DND-41 (cell line): Measurements from ENCODE around the gene LINGO1.

ENCODE experiments used
- ATAC-seq: fragments of 200-7000 bp; cut with Tn5 transposase; 3 replicates; pipeline ENCODE4 v1.9.1; 2021; ENCODE audit warnings: low read depth; ENCODE audit not compliant: insufficient read depth
- DNase-seq: peaks from one replicate; pipeline ENCODE4 v3.0.0-alpha.2; 2020
- H2AFZ ChIP-seq: 2 replicates; pipeline ENCODE4 v1.6.0; 2012; ENCODE audit warnings: low read depth, low read length
- H3K27ac ChIP-seq: 2 replicates; pipeline ENCODE4 v1.5.1; 2012; ENCODE audit warnings: low read length, inconsistent platforms
- H3K27me3 ChIP-seq: fragments of 200-600 bp; sonication (generic); 2 replicates; pipeline ENCODE4 v1.6.0; 2012; ENCODE audit warnings: low read length, mild to moderate bottlenecking, inconsistent platforms; ENCODE audit not compliant: insufficient read depth, poor library complexity
- H3K36me3 ChIP-seq: 2 replicates; pipeline ENCODE4 v1.5.1; 2012; ENCODE audit warnings: low read length, inconsistent platforms; ENCODE audit not compliant: insufficient read depth
- H3K4me1 ChIP-seq: 2 replicates; pipeline ENCODE4 v1.5.1; 2012; ENCODE audit warnings: mild to moderate bottlenecking, low read length; ENCODE audit not compliant: insufficient read depth
- H3K4me2 ChIP-seq: 2 replicates; pipeline ENCODE4 v1.6.0; 2012; ENCODE audit warnings: mild to moderate bottlenecking, moderate library complexity, low read length, inconsistent platforms; ENCODE audit not compliant: insufficient read depth
- H3K4me3 ChIP-seq, 2 experiments: fragments of 200-600 bp in 1 of 2; shearing (Covaris generic) in 1 of 2; 2 replicates each; pipeline ENCODE4 v1.5.1; 2012 to 2016; ENCODE audit warnings: inconsistent platforms in 2 of 2, low read length in 2 of 2, mild to moderate bottlenecking in 2 of 2, low read depth in 1 of 2, moderate library complexity in 1 of 2
- H3K79me2 ChIP-seq: 2 replicates; pipeline ENCODE4 v1.6.0; 2012; ENCODE audit warnings: low read length, inconsistent platforms; ENCODE audit not compliant: insufficient read depth
- H3K9ac ChIP-seq: 2 replicates; pipeline ENCODE4 v1.6.0; 2012; ENCODE audit warnings: low read depth, mild to moderate bottlenecking, inconsistent platforms, low read length, moderate library complexity
- H3K9me3 ChIP-seq: 2 replicates; pipeline ENCODE4 v1.5.1; 2012; ENCODE audit warnings: low read length, moderate library complexity, mild to moderate bottlenecking, inconsistent platforms; ENCODE audit not compliant: insufficient read depth, severe bottlenecking
- H4K20me1 ChIP-seq: 2 replicates; pipeline ENCODE4 v1.6.0; 2012; ENCODE audit warnings: low read length; ENCODE audit not compliant: insufficient read depth
- CTCF ChIP-seq: IDR thresholded peaks from 2 replicates; pipeline ENCODE4 v1.5.1; 2012; ENCODE audit warnings: borderline replicate concordance, low read length, moderate library complexity, mild to moderate bottlenecking; ENCODE audit not compliant: poor library complexity, severe bottlenecking; ENCODE audit errors: extremely low read depth
- EZH2 ChIP-seq: IDR thresholded peaks from 3 replicates; pipeline ENCODE4 v1.6.1; 2012; ENCODE audit warnings: borderline replicate concordance, low read depth, mild to moderate bottlenecking, moderate library complexity, low read length, inconsistent platforms; ENCODE audit not compliant: severe bottlenecking

Gene LINGO1

GRCh38 chr15:77604973-77605372 is 27.7 kb downstream of the LINGO1 start:
- Histone ChIP-seq H3K79me2 (no peaks in the 10 kb centered on the region), H2AFZ (no peak overlapping the region), H4K20me1 (no peaks in the 10 kb centered on the region), H3K9ac (no peak overlapping the region), H3K4me2 (no peak overlapping the region), H3K27ac (no peak overlapping the region), H3K9me3 (no peaks in the 10 kb centered on the region), H3K4me3 (no peak overlapping the region), H3K4me1 (no peaks in the 10 kb centered on the region), H3K27me3 (no peaks in the 10 kb centered on the region), H3K36me3 (no peaks in the 10 kb centered on the region)
- ATAC-seq, result no peak
- TF ChIP-seq EZH2 (no peak), CTCF (no peak)
- DNase-seq, result no peak

GRCh38 chr15:77603611-77604336 is 28.9 kb downstream of the LINGO1 start:
- ATAC-seq, result no peak
- Histone ChIP-seq H2AFZ (no peak overlapping the region), H3K4me2 (no peak overlapping the region), H3K4me1 (no peaks in the 10 kb centered on the region), H3K9ac (no peak overlapping the region), H3K27ac (no peak overlapping the region), H3K36me3 (no peaks in the 10 kb centered on the region), H4K20me1 (no peaks in the 10 kb centered on the region), H3K27me3 (no peaks in the 10 kb centered on the region), H3K4me3 (no peak overlapping the region), H3K9me3 (no peaks in the 10 kb centered on the region), H3K79me2 (no peaks in the 10 kb centered on the region)
- no peak for DNase-seq
- TF ChIP-seq CTCF (no peak), EZH2 (no peak)

- H4K20me1 ChIP-seq, result no peaks in the 10 kb centered on the region
- no peak overlapping the region for H3K27ac ChIP-seq
- TF ChIP-seq CTCF (no peak), EZH2 (no peak)
- no peak overlapping the region for H3K9ac ChIP-seq
- no peaks in the 10 kb centered on the region for H3K36me3 ChIP-seq
- H3K27me3 ChIP-seq, result no peaks in the 10 kb centered on the region
- no peak overlapping the region for H3K4me3 ChIP-seq
- no peaks in the 10 kb centered on the region for H3K4me1 ChIP-seq
- H3K4me2 ChIP-seq, result no peak overlapping the region
- ATAC-seq, result no peak
- no peak overlapping the region for H2AFZ ChIP-seq
- DNase-seq, result no peak
- H3K79me2 ChIP-seq, result no peaks in the 10 kb centered on the region
- H3K9me3 ChIP-seq, result no peaks in the 10 kb centered on the region
These were observed 29.9 kb downstream of the LINGO1 start for GRCh38 chr15:77602800-77603199.
